Ovary (tissue), 9 donors: ENCODE measurements around the gene GNA12. TPM values are rescaled to one million over a fixed set of nuclear protein-coding genes. Genes with fewer than 3 reads are reported as not detected.
A peak's percentile ranks its signal among the peaks of the same experiment; 100 is the strongest.

Source experiments
- DNase-seq, 5 donors: peaks; one replicate each; pipeline ENCODE4 v3.0.0-alpha.2; 2019 to 2020
- H3K27ac ChIP-seq, 2 donors: fragments of 200-600 bp; one replicate each; pipeline versions ENCODE4 v1.5.1 to v1.8.0; 2019 to 2022
- H3K27me3 ChIP-seq: fragments of 200-600 bp; one replicate; pipeline ENCODE4 v1.8.0; 2022
- H3K36me3 ChIP-seq: fragments of 200-600 bp; sonication (generic); one replicate; pipeline ENCODE4 v1.5.1; 2019
- H3K4me1 ChIP-seq: one replicate; pipeline ENCODE4 v1.8.1; 2013; ENCODE audit warnings: mild to moderate bottlenecking, moderate library complexity; ENCODE audit not compliant: insufficient read depth
- H3K4me3 ChIP-seq: fragments of 200-600 bp; sonication (generic); one replicate; pipeline ENCODE4 v1.5.1; 2017
- H3K9me3 ChIP-seq, 2 donors: fragments of 200-600 bp in 1 of 2; sonication (generic) in 1 of 2; one replicate each; pipeline versions ENCODE4 v1.5.1 to v1.8.1; 2013 to 2019; ENCODE audit warnings: mild to moderate bottlenecking in 1 of 2, moderate library complexity in 1 of 2
- EP300 ChIP-seq: sonication (generic); formaldehyde crosslinking; IDR thresholded peaks from one replicate; pipeline ENCODE4 v1.6.1; 2017; ENCODE audit warnings: antibody characterized with exemption
- POLR2A ChIP-seq: fragments of 450-650 bp; IDR thresholded peaks from one replicate; pipeline ENCODE4 v1.6.1; 2017; ENCODE audit warnings: antibody characterized with exemption, mild to moderate bottlenecking, moderate library complexity
- WGBS, 3 donors: extraction: QIAGEN DNeasy Blood & Tissue Kit in 1 of 3; methylation state at CpG; one replicate each; pipeline versions ENCODE4 v1.1.5 to v1.1.7; 2013 to 2017; 5-methylcytosine and 5-hydroxymethylcytosine counted together
- intact Hi-C, 4 donors: fragments of 100-400 bp; cut with DNase I; formaldehyde crosslinking; loops; one replicate each; pipeline versions ENCODE4 v1.11.0 to v1.15.1; 2022 to 2023
- polyA plus RNA-seq, 2 donors: library from polyadenylated mRNA; stranded (reverse); fragments of 200-250 nt in 1 of 2; fragments of 350-450 nt in 1 of 2; fragmentation: Illumina TruSeq in 1 of 2; extraction: RNeasy Lipid Tissue Mini Kit (QIAGEN cat#74804) in 1 of 2; gene quantifications; one replicate each; pipeline ENCODE4 v1.2.3, GENCODE V29; 2013 to 2014
- total RNA-seq, 7 donors: library from RNA; depleted of rRNA in 2 of 7; stranded (reverse); fragments of >200 nt in 2 of 7; fragmentation: NEBNext Ultra II Directional in 3 of 7; extraction: Animal tissue kit (Norgen Biotek cat#: 25700) in 3 of 7; gene quantifications; one replicate each; pipeline versions ENCODE4 v1.1.0 to v1.2.4, GENCODE V29; 2016 to 2023
- TF ChIP-seq, protein P1 (sequence below), 3 donors: fragments of 450-650 bp in 2 of 3; fragments of 200-600 bp in 1 of 3; IDR thresholded peaks; one replicate each; pipeline versions ENCODE4 v1.5.1 to v1.8.0; 2016 to 2022; ENCODE audit warnings: antibody characterized with exemption in 3 of 3, mild to moderate bottlenecking in 1 of 3
- donor health status: DM: no; HTN: no; CAD: no; lungs with moderate emphysema.
- donor health status: DM: no; HTN: no; CAD: no.
- donor health status: Bipolar disorder and iron deficiency.
- donor health status: DM: yes; HTN: yes; CAD: no.
- donor health status: DM: no; HTN: no; CAD: no.
- donor health status: DM: yes; HTN: yes; CAD: no.

Gene GNA12
- total and polyA plus RNA-seq, 9 donors = 13.4 to 94.4 (median 65.5) TPM

DNA sequence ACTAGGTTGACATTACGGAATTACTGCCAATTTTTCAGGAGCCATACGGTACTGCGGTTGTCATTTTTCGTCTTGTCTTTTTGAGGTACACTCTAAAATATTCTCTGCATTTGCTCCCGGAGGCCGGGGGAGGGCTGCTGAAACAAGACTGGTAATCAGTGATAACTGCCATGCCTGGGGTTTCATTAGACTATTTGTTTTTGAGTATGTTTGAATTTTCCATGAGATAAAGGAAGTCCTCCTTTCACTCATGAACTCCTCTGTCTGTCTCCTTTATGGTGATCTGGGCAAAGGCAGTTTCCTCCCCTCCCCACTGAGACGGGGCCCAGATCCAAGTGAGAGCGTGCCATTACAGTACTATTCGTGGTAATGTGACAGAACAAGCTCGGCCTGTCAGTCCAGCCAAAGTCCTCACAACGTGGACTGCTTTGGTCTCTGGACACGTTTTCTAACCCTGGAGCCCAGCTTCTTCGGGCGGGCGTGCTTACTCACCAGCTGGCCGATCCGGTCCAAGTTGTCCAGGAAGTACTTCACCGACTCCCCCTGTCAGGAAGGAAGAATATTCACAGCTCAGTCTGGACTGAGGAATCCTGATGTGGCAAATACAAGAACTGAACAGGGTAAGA, 111.0 kb downstream of the GNA12 start:
- peaks cover 20% of the 10 kb centered on the region for H3K4me1 ChIP-seq
- DNase-seq = peak; percentile 56 to 77 (median 64)

DNA sequence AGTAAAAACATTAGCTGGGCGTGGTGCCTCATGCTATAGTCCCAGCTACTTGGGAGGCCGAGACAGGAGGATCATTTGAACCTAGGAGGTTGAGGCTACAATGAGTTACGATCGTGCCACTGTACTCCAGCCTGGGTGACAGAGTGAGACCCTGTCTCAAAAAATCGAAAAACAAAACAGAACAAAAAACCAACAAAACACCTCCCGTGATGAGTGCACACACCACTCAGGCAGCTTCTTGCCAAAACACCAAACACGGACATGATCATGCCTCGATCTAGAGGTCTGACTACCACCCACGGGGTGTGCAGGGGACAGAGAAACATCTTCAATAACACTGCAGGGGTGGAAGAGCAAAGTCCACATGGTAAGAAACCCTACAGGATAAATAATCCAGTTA, 111.7 kb downstream of the GNA12 start:
- DNase-seq = peak in 3 of 5 donors; percentile 14 to 18 (median 16)
- intact Hi-C loops = loop anchor here in 1 of 4 donors (5.0 kb wide), 1 partner anchor 995 kb away; no protein-coding TSS in a partner anchor
- 85 to 91% (median 86%) methylated on average over 9 of the region's 9 CpGs for WGBS, 3 donors
- Histone ChIP-seq H3K4me3 (no peak overlapping the region), H3K27ac (no peak overlapping the region), H3K9me3 (no peaks in the 10 kb centered on the region), H3K27me3 (no peaks in the 10 kb centered on the region), H3K36me3 (no peaks in the 10 kb centered on the region), H3K4me1 (peaks cover 21% of the 10 kb centered on the region)
- TF ChIP-seq POLR2A (no peak), EP300 (no peak)
- TF ChIP-seq, protein P1, sequence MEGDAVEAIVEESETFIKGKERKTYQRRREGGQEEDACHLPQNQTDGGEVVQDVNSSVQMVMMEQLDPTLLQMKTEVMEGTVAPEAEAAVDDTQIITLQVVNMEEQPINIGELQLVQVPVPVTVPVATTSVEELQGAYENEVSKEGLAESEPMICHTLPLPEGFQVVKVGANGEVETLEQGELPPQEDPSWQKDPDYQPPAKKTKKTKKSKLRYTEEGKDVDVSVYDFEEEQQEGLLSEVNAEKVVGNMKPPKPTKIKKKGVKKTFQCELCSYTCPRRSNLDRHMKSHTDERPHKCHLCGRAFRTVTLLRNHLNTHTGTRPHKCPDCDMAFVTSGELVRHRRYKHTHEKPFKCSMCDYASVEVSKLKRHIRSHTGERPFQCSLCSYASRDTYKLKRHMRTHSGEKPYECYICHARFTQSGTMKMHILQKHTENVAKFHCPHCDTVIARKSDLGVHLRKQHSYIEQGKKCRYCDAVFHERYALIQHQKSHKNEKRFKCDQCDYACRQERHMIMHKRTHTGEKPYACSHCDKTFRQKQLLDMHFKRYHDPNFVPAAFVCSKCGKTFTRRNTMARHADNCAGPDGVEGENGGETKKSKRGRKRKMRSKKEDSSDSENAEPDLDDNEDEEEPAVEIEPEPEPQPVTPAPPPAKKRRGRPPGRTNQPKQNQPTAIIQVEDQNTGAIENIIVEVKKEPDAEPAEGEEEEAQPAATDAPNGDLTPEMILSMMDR (IDR thresholded peaks at IDR 0.05) = no peak

More for the DNA sequence above, 111.0 kb downstream of the GNA12 start:
- no peaks in the 10 kb centered on the region for H3K9me3 ChIP-seq
- H3K4me3 ChIP-seq = no peak overlapping the region
- H3K27me3 ChIP-seq = no peaks in the 10 kb centered on the region
- intact Hi-C loops = loop anchor here in 1 of 4 donors (5.0 kb wide), 1 partner anchor 996 kb away; no protein-coding TSS in a partner anchor
- 33 to 43% (median 39%) methylated on average over 18 of the region's 18 CpGs for WGBS, 3 donors
- peak overlapping the region in 1 of 2 donors; percentile 60 for H3K27ac ChIP-seq
- H3K36me3 ChIP-seq = no peaks in the 10 kb centered on the region
- TF ChIP-seq, protein P1 (IDR thresholded peaks at IDR 0.05) = peak in 1 of 3 donors; percentile 11
- no peak for TF ChIP-seq POLR2A

DNA sequence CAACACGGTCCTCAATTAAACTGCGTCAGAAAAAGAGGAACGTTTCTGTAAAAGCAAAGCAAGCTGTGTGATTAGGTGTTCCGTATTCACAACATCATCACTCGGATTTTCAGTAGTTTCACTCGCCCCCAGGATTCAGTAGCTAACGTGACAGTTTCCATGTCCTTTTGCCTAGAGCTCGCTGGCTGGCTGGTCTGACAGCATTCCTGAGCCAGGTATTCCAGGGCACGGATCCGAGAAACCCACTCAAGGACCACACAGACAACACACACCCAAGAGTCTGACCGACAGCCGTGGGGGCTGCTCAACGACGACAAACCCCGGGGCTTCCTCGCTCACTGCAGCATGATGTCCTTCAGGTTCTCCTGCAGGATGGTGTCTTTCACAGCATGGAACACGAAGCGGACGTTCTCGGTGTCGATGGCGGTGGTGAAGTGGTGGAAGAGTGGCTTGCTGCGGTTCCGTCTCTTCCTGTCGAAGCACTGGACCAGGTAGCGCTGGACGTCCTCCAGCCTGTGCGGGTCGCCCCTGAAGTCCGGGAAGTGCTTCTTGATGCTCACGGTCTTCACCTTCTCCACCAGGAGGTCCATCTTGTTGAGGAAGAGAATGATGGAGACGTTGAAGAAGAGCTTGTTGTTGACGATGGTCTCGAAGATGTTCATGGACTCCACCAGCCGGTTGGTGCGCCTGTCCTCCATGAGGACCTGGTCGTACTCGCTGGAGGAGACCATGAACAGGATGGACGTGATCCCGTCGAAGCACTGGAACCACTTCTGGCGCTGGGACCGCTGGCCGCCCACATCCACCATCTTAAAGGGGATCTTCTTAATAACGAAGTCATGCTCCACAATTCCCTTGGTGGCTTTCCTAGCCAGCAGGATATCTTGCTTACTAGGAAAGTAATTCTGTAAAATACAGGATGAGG, 113.0 kb downstream of the GNA12 start:
- intact Hi-C loops = loop anchor here in 1 of 4 donors (5.0 kb wide), 1 partner anchor 994 kb away; no protein-coding TSS in a partner anchor
- no peak overlapping the region for H3K27ac ChIP-seq
- peak in 4 of 5 donors; percentile 20 to 37 (median 30) for DNase-seq
- H3K4me1 ChIP-seq = peaks cover 21% of the 10 kb centered on the region
- H3K4me3 ChIP-seq = no peak overlapping the region
- H3K9me3 ChIP-seq = no peaks in the 10 kb centered on the region
- TF ChIP-seq EP300 (no peak), POLR2A (no peak)
- TF ChIP-seq, protein P1 (IDR thresholded peaks at IDR 0.05) = no peak
- H3K27me3 ChIP-seq = no peaks in the 10 kb centered on the region
- WGBS, 3 donors = 94 to 96% (median 95%) methylated on average over 45 of the region's 45 CpGs
- no peaks in the 10 kb centered on the region for H3K36me3 ChIP-seq

DNA sequence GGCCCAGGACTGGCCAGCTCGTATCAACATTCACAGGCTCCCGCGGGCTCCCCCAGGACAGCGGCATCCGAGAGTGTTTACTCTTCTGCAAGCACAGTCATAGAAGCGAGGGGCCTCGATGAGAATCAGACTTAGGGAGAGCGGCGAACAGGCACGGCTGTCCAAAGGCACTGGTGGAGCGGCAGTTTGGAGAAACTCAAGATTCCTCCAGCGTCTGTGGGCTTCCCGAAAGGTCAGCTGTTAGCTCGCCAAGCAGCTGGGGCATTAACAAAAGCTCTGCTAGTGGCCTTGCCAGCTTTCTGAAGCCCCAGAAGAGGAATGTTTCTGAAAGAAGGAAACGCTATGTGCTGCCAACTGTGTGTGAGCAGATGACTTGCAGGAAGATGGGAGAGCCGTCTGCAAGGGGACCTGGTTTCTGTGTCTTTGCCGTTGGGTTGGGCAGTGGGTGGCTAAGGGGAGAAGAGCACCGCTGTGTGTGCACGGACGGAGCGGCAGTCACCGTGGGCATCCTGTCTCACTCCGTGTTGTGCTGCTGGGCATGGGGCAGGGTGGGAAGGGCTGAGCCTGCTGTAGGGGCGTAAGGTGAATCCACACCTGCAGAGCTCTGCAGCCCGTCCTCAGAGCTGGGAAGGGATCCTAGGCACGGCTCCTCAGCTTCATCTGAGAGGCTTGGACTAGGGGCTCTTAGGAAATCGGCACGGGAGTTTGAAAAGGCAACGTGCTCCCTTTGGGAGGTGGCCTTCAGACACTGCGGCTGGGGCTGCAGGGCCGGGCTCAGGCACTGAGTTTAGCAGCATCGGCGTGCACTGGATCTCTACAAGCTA, 114.0 kb downstream of the GNA12 start:
- Histone ChIP-seq H3K27me3 (no peaks in the 10 kb centered on the region), H3K27ac (peak overlapping the region; percentile 48 to 72), H3K36me3 (no peaks in the 10 kb centered on the region), H3K9me3 (no peaks in the 10 kb centered on the region), H3K4me1 (peaks cover 19% of the 10 kb centered on the region), H3K4me3 (no peak overlapping the region)
- intact Hi-C loops = loop anchor here in 1 of 4 donors (5.0 kb wide), 1 partner anchor 993 kb away; no protein-coding TSS in a partner anchor
- TF ChIP-seq, protein P1 (IDR thresholded peaks at IDR 0.05) = no peak
- TF ChIP-seq EP300 = no peak
- no peak for TF ChIP-seq POLR2A
- DNase-seq = peak; percentile 29 to 64 (median 52)
- WGBS, 3 donors = 53 to 85% (median 75%) methylated on average over 33 of the region's 33 CpGs
